ENCODE results near the gene MICU1. TPM values are rescaled to one million over a fixed set of nuclear protein-coding genes. Genes with fewer than 3 reads are reported as not detected.

The MICU1 gene
- total RNA-seq, 1 donor from 2014 or later: 28.7 TPM

- no peaks in the 10 kb centered on the region for H4K20me1 ChIP-seq (ENCODE audit: insufficient read depth, low read length)
- peaks cover 4% of the 10 kb centered on the region for H3K36me3 Mint-ChIP-seq (ENCODE audit: low read depth, unreplicated experiment)
- no peak overlapping the region for H3K4me2 ChIP-seq (ENCODE audit: low read length)
- no peaks in the 10 kb centered on the region for H3K36me3 ChIP-seq (ENCODE audit: insufficient read depth, low read length)
- no peak for FAIRE-seq
- H3K9me3 ChIP-seq (ENCODE audit: insufficient read depth, low read depth, low read length): no peaks in the 10 kb centered on the region
- no peak overlapping the region for H3K4me3 ChIP-seq (ENCODE audit: insufficient read depth, low read depth, low read length)
- no peaks in the 10 kb centered on the region for H3K79me2 ChIP-seq (ENCODE audit: insufficient read depth, low read length)
- no peak overlapping the region for H3K4me3 Mint-ChIP-seq (ENCODE audit: unreplicated experiment)
- H3K27ac ChIP-seq (ENCODE audit: low read depth, low read length): no peak overlapping the region
- no peak overlapping the region for H2AFZ ChIP-seq (ENCODE audit: low read depth, low read length)
- H3K4me1 Mint-ChIP-seq (ENCODE audit: low read depth, unreplicated experiment): peaks cover 8% of the 10 kb centered on the region
- no peak overlapping the region for H3K9ac ChIP-seq (ENCODE audit: low read length)
- no peaks in the 10 kb centered on the region for H3K27me3 Mint-ChIP-seq (ENCODE audit: low read depth, unreplicated experiment)
- TF ChIP-seq CTCF (IDR thresholded peaks at IDR 0.05; ENCODE audit: insufficient read depth, low read depth, low read length) (no peak), EZH2 (IDR thresholded peaks at IDR 0.05; ENCODE audit: insufficient read depth, low read length) (no peak)
- H3K4me1 ChIP-seq (ENCODE audit: insufficient read depth, low read length): no peaks in the 10 kb centered on the region
- H3K27ac Mint-ChIP-seq (ENCODE audit: unreplicated experiment): peak overlapping the region; percentile 2
- no peaks in the 10 kb centered on the region for H3K27me3 ChIP-seq (ENCODE audit: insufficient read depth, low read length)
- no peaks in the 10 kb centered on the region for H3K9me3 Mint-ChIP-seq (ENCODE audit: unreplicated experiment)
- peak; percentile 14 for DNase-seq (ENCODE audit: low read depth)
Observed at GRCh38 chr10:72466018-72466417, 159.9 kb downstream of the MICU1 start.

- Histone ChIP-seq H3K4me1 (ENCODE audit: insufficient read depth, low read length) (no peaks in the 10 kb centered on the region), H4K20me1 (ENCODE audit: insufficient read depth, low read length) (no peaks in the 10 kb centered on the region), H3K36me3 (ENCODE audit: insufficient read depth, low read length) (no peaks in the 10 kb centered on the region), H3K27me3 (ENCODE audit: insufficient read depth, low read length) (no peaks in the 10 kb centered on the region), H3K9ac (ENCODE audit: low read length) (no peak overlapping the region), H3K79me2 (ENCODE audit: insufficient read depth, low read length) (no peaks in the 10 kb centered on the region), H3K27ac (ENCODE audit: low read depth, low read length) (no peak overlapping the region), H3K9me3 (ENCODE audit: insufficient read depth, low read depth, low read length) (no peaks in the 10 kb centered on the region), H3K4me3 (ENCODE audit: insufficient read depth, low read depth, low read length) (no peak overlapping the region), H3K4me2 (ENCODE audit: low read length) (no peak overlapping the region), H2AFZ (ENCODE audit: low read depth, low read length) (no peak overlapping the region)
- H3K36me3 Mint-ChIP-seq (ENCODE audit: low read depth, unreplicated experiment): no peaks in the 10 kb centered on the region
- FAIRE-seq: no peak
- no peak overlapping the region for H3K4me3 Mint-ChIP-seq (ENCODE audit: unreplicated experiment)
- no peaks in the 10 kb centered on the region for H3K9me3 Mint-ChIP-seq (ENCODE audit: unreplicated experiment)
- no peak overlapping the region for H3K27ac Mint-ChIP-seq (ENCODE audit: unreplicated experiment)
- no peak for DNase-seq (ENCODE audit: low read depth)
- peaks cover 8% of the 10 kb centered on the region for H3K4me1 Mint-ChIP-seq (ENCODE audit: low read depth, unreplicated experiment)
- TF ChIP-seq EZH2 (IDR thresholded peaks at IDR 0.05; ENCODE audit: insufficient read depth, low read length) (no peak), CTCF (IDR thresholded peaks at IDR 0.05; ENCODE audit: insufficient read depth, low read depth, low read length) (no peak)
- H3K27me3 Mint-ChIP-seq (ENCODE audit: low read depth, unreplicated experiment): no peaks in the 10 kb centered on the region
Observed at GRCh38 chr10:72464438-72464837, 161.4 kb downstream of the MICU1 start.

- no peak overlapping the region for H3K4me3 ChIP-seq (ENCODE audit: insufficient read depth, low read depth, low read length)
- H3K9ac ChIP-seq (ENCODE audit: low read length): no peak overlapping the region
- H2AFZ ChIP-seq (ENCODE audit: low read depth, low read length): no peak overlapping the region
- H4K20me1 ChIP-seq (ENCODE audit: insufficient read depth, low read length): no peaks in the 10 kb centered on the region
- H3K4me2 ChIP-seq (ENCODE audit: low read length): no peak overlapping the region
- no peaks in the 10 kb centered on the region for H3K9me3 ChIP-seq (ENCODE audit: insufficient read depth, low read depth, low read length)
- Mint-ChIP-seq H3K27ac (ENCODE audit: unreplicated experiment) (no peak overlapping the region), H3K4me1 (ENCODE audit: low read depth, unreplicated experiment) (peaks cover 8% of the 10 kb centered on the region), H3K9me3 (ENCODE audit: unreplicated experiment) (no peaks in the 10 kb centered on the region), H3K4me3 (ENCODE audit: unreplicated experiment) (no peak overlapping the region), H3K36me3 (ENCODE audit: low read depth, unreplicated experiment) (no peaks in the 10 kb centered on the region), H3K27me3 (ENCODE audit: low read depth, unreplicated experiment) (no peaks in the 10 kb centered on the region)
- no peaks in the 10 kb centered on the region for H3K36me3 ChIP-seq (ENCODE audit: insufficient read depth, low read length)
- H3K27ac ChIP-seq (ENCODE audit: low read depth, low read length): no peak overlapping the region
- no peaks in the 10 kb centered on the region for H3K27me3 ChIP-seq (ENCODE audit: insufficient read depth, low read length)
- H3K79me2 ChIP-seq (ENCODE audit: insufficient read depth, low read length): no peaks in the 10 kb centered on the region
- TF ChIP-seq CTCF (IDR thresholded peaks at IDR 0.05; ENCODE audit: insufficient read depth, low read depth, low read length) (no peak), EZH2 (IDR thresholded peaks at IDR 0.05; ENCODE audit: insufficient read depth, low read length) (no peak)
- H3K4me1 ChIP-seq (ENCODE audit: insufficient read depth, low read length): no peaks in the 10 kb centered on the region
- FAIRE-seq (no peak), DNase-seq (ENCODE audit: low read depth) (no peak)
Observed at GRCh38 chr10:72462261-72462660, 163.6 kb downstream of the MICU1 start.

All from astrocyte (in vitro differentiated cells and primary cell).